GM19099 (cell line): ENCODE results near the gene MARCHF11.

Experiments
- POLR2A ChIP-seq: IDR thresholded peaks from 3 replicates; pipeline ENCODE4 v1.6.1; 2011; ENCODE audit warnings: low read depth; ENCODE audit not compliant: insufficient read length; ENCODE audit errors: extremely low read depth

MARCHF11 gene

GRCh38 chr5:16090270-16090669, 89.3 kb downstream of the MARCHF11 start:
- no peak for TF ChIP-seq POLR2A

GRCh38 chr5:16082982-16083381, 96.6 kb downstream of the MARCHF11 start:
- TF ChIP-seq POLR2A = no peak

- no peak for TF ChIP-seq POLR2A
Measured at GRCh38 chr5:16082053-16082452, 97.5 kb downstream of the MARCHF11 start.

- no peak for TF ChIP-seq POLR2A
Measured at GRCh38 chr5:16081376-16081955, 98.1 kb downstream of the MARCHF11 start.

- no peak for TF ChIP-seq POLR2A
Measured at GRCh38 chr5:16076657-16077056, 102.9 kb downstream of the MARCHF11 start.

- TF ChIP-seq POLR2A = no peak
Measured at GRCh38 chr5:16074358-16074757, 105.2 kb downstream of the MARCHF11 start.

- TF ChIP-seq POLR2A = no peak
Measured at GRCh38 chr5:16072616-16073015, 107.0 kb downstream of the MARCHF11 start.

GRCh38 chr5:16067415-16067814, 112.2 kb downstream of the MARCHF11 start:
- no peak for TF ChIP-seq POLR2A

- TF ChIP-seq POLR2A = no peak
Measured at GRCh38 chr5:16066810-16067209, 112.8 kb downstream of the MARCHF11 start.

- TF ChIP-seq POLR2A = no peak
Measured at GRCh38 chr5:16066320-16066719, 113.3 kb downstream of the MARCHF11 start.

GRCh38 chr5:16065831-16066230, 113.8 kb downstream of the MARCHF11 start:
- TF ChIP-seq POLR2A = no peak

GRCh38 chr5:16064135-16064893, 115.3 kb downstream of the MARCHF11 start:
- no peak for TF ChIP-seq POLR2A

- TF ChIP-seq POLR2A = no peak
Measured at GRCh38 chr5:16061163-16061562, 118.4 kb downstream of the MARCHF11 start.

GRCh38 chr5:16057277-16057676, 122.3 kb downstream of the MARCHF11 start:
- no peak for TF ChIP-seq POLR2A

GRCh38 chr5:16051246-16051755, 128.3 kb downstream of the MARCHF11 start:
- no peak for TF ChIP-seq POLR2A

- no peak for TF ChIP-seq POLR2A
Measured at GRCh38 chr5:16050414-16050813, 129.2 kb downstream of the MARCHF11 start.

- no peak for TF ChIP-seq POLR2A
Measured at GRCh38 chr5:16049761-16050160, 129.8 kb downstream of the MARCHF11 start.

GRCh38 chr5:16048132-16048531, 131.5 kb downstream of the MARCHF11 start:
- TF ChIP-seq POLR2A = no peak
